Peyer's patch (tissue), 4 donors: ENCODE results near the gene DBR1.

Experiments used
- CTCF ChIP-seq, 6 experiments: fragments of 450-650 bp in 4 of 6; fragments of 200-600 bp in 2 of 6; sonication (generic) in 1 of 6; IDR thresholded peaks; one replicate each; pipeline ENCODE4 v1.5.1; 2017 to 2019; ENCODE audit warnings: antibody characterized with exemption in 6 of 6, mild to moderate bottlenecking in 3 of 6, moderate library complexity in 1 of 6
- POLR2A ChIP-seq, 2 donors: fragments of 450-650 bp; IDR thresholded peaks; one replicate each; pipeline ENCODE4 v1.5.1; 2017; ENCODE audit warnings: antibody characterized with exemption in 2 of 2, mild to moderate bottlenecking in 2 of 2, moderate library complexity in 2 of 2

GRCh38 chr3:138210528-138210927 is 35.8 kb upstream of the DBR1 start:
- TF ChIP-seq POLR2A (IDR thresholded peaks at IDR 0.05) (no peak), CTCF (IDR thresholded peaks at IDR 0.05) (no peak)
